Medulla oblongata (tissue), 1 donor: ENCODE results near the gene NUBPL.
A peak's percentile ranks its signal among the peaks of the same experiment; 100 is the strongest.

ENCODE experiments used
- DNase-seq: peaks from one replicate; pipeline ENCODE4 v3.0.0-alpha.2; 2015; ENCODE audit errors: extremely low spot score

Gene NUBPL, protein sequence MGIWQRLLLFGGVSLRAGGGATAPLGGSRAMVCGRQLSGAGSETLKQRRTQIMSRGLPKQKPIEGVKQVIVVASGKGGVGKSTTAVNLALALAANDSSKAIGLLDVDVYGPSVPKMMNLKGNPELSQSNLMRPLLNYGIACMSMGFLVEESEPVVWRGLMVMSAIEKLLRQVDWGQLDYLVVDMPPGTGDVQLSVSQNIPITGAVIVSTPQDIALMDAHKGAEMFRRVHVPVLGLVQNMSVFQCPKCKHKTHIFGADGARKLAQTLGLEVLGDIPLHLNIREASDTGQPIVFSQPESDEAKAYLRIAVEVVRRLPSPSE

DNA sequence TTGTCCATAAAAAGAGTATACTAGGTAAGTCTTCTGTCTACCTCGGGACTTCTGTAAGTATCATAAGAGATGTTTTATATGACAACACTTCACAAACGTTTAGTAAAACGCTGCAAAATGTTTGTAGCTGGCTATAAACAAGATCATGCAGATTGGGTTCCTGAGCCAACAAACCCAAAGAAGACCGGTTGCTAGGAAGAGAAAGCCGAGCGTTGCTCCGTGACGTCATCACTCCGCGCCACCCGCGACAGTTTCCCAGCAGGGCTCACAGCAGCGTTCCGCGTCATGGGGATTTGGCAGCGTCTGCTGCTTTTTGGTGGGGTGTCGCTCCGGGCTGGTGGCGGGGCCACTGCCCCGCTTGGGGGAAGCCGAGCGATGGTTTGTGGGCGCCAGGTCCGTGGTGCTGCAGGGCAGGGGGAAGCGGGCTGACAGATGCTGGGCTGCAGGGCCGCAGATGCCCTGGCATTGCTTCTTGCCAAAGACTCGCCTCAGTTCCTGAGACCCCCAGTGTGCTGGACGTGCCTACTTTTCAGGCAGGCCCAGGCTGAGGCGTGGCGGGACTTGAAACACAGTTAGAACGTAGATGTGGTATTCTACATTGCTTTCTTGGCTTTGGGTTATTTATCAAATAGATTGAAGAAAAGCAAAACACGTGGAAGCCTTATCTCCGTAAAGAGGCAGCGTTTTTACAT is at the start of gene NUBPL:
NUBPL (plus strand) TSS at position 250 of the 692 bp plus-strand sequence; CDS start at position 286, 36 bp downstream.
- peak; percentile 95 for DNase-seq

- no peak for DNase-seq
Measured at GRCh38 chr14:31527087-31527486, 34.1 kb upstream of the NUBPL start.

- no peak for DNase-seq
Measured at GRCh38 chr14:31527546-31527945, 33.7 kb upstream of the NUBPL start.

- DNase-seq, result no peak
Measured at GRCh38 chr14:31529053-31529452, 32.2 kb upstream of the NUBPL start.

DNA sequence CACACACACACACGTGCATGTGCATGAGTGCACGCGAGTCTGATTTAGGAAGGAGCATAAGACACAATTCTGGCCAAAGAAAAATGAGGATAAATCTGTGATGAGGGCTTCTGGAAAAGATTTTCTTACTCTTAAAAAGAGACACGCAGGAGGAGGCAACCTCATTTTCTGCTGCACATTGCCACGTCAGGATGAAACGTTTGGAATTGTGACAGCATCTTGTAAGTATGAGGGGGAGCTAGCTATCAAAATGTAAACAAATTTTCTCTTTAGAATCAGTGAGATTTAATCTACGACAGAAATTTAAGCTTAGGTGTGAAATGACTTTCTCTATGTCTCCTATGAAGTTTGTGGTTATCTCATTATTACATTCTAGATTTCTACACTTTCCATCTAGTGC is 31.1 kb upstream of the NUBPL start:
- no peak for DNase-seq

GRCh38 chr14:31536201-31536960 is 24.8 kb upstream of the NUBPL start:
- no peak for DNase-seq

- no peak for DNase-seq
Measured at GRCh38 chr14:31541702-31542101, 19.5 kb upstream of the NUBPL start.

DNA sequence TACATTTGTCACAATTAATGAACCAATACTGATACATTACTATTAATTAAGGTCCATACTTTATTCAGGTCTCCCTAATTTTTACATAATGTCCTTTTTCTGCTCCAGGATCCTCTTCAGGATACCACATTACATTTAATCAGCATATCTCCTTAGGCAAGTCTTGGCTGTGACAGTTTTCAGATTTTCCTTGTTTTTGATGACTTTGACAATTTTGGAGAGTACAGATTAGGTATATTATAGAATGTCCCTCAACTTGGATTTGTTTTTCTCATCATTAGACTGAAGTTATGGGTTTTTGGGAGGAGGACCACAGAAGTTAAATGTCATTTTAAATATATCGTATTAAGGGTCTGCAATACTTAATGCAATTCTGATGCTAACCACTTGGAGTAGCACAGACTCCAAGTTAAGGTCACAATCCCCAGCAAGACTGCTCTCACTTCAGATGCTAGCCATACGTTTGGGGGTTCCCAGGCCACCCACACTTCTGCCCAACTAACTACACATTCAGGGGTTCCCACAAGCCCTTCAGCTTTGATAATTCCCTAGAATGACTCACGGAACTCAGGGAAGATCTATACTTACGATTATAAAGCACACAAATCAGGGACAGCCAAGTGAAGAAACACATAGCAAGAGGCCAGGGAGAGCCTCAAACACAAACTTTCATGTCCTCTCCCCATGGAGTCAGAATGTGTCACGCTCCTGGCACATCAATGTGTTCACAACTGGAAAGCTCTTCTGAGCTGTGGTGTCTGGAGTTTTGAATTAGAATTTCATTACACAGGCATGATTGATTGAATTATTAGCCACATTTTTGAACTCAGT is 17.0 kb upstream of the NUBPL start:
- DNase-seq, result no peak

GRCh38 chr14:31544816-31545215 is 16.4 kb upstream of the NUBPL start:
- no peak for DNase-seq

GRCh38 chr14:31545328-31545727 is 15.9 kb upstream of the NUBPL start:
- no peak for DNase-seq

DNA sequence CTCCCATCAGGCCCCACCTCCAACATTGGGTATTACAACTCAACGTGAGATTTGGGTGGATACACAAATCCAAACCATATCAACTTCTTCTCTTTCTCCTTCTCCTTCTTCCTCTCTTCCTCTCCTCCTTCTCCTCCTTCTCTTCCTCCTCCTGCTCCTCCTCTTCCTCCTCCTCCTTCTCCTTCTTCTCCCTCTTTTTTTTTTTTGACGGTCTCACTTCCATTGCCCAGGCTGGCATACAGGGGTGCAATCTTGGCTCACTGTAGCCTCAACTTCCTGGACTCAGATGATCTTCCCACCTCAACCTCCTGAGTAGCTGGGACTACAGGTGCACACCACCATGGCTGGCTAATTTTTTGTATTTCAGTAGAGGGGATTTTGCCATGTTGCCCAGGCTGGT is 11.4 kb upstream of the NUBPL start:
- no peak for DNase-seq

DNA sequence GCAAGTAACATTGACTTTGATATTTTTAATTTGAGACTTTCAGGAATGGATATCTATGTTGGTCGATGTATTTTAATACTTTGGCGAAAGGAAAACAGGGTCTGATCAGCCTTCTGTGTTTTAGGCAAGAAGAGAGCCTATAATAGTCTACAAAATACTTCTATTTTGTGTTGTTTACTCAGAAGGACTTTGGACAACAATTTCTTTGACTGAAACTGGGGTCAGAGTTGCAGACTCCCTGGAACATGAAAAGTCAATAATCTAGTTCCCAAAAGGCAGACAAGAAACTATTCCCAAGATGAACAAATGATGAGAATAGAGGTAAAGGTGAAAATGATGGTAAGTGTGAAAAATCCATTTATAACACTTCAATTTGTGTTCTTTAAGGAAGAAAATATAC is 10.6 kb upstream of the NUBPL start:
- no peak for DNase-seq

GRCh38 chr14:31556191-31556590 is 5.0 kb upstream of the NUBPL start:
- DNase-seq, result no peak

GRCh38 chr14:31559939-31560338 is 1.3 kb upstream of the NUBPL start:
- DNase-seq, result no peak

GRCh38 chr14:31560759-31561154 is 447 bp upstream of the NUBPL start:
- DNase-seq, result no peak

DNA sequence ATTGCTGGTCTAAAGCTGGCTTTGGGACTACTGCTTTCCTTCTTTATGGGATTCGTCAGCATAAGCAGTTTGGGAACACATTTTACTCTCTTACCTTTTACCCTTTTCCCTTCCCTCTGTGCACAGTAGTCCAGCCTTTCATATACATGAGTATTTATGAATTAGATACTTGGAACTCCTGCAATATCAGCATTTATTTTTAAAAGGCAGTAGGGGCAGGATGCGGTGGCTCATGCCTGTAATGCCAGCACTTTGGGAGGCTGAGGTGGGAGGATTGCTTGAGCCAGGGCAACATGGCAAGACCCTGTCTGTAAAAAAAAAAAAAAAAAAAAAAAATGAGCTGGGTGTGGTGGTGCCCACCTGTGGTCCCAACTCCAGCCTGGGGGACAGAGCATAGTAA is 3.0 kb downstream of the NUBPL start:
- DNase-seq, result no peak

- no peak for DNase-seq
Measured at GRCh38 chr14:31566456-31566855, 5.3 kb downstream of the NUBPL start.

DNA sequence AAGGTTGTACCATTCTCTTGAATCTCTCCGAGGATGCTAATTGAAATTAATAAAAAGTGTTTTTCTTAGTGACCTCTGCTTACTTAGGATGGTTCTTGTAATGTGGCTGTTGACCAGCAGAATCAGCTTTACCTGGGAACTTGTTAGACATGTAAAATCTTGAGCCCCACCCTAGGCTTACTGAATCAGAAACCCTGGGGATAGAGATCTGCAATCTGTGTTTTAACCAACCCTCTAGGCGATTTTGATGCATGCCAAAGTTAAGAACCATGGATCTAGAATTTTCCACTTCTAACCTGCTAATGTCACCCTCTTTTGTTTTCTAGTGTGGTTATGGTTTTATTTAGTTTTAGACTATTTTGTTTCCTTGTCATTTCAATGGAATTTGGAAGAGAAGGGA is 6.5 kb downstream of the NUBPL start:
- no peak for DNase-seq

GRCh38 chr14:31568161-31568560 is 7.0 kb downstream of the NUBPL start:
- no peak for DNase-seq

- DNase-seq, result no peak
Measured at GRCh38 chr14:31568671-31569070, 7.5 kb downstream of the NUBPL start.

DNA sequence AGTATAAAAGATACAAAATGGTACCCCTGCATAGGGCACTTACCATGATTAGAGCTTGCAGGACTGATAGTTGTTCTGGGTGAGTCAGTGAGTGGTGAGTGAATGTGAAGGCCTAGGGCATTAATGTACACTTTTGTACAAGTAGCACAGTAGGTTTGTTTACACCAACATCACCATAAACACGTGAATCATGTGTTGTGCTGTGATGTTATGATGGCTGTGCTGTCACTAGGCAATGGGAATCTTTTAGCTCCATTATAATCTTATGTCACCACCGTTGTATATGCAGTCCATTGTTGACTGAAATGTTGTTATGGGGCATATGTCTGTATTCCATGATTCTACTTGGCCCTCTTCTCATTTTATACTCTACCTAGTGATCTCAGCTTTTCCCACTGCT is 11.8 kb downstream of the NUBPL start:
- no peak for DNase-seq

- no peak for DNase-seq
Measured at GRCh38 chr14:31576949-31577348, 15.7 kb downstream of the NUBPL start.
